ENCODE measurements around the gene ATP1A3.

DNA sequence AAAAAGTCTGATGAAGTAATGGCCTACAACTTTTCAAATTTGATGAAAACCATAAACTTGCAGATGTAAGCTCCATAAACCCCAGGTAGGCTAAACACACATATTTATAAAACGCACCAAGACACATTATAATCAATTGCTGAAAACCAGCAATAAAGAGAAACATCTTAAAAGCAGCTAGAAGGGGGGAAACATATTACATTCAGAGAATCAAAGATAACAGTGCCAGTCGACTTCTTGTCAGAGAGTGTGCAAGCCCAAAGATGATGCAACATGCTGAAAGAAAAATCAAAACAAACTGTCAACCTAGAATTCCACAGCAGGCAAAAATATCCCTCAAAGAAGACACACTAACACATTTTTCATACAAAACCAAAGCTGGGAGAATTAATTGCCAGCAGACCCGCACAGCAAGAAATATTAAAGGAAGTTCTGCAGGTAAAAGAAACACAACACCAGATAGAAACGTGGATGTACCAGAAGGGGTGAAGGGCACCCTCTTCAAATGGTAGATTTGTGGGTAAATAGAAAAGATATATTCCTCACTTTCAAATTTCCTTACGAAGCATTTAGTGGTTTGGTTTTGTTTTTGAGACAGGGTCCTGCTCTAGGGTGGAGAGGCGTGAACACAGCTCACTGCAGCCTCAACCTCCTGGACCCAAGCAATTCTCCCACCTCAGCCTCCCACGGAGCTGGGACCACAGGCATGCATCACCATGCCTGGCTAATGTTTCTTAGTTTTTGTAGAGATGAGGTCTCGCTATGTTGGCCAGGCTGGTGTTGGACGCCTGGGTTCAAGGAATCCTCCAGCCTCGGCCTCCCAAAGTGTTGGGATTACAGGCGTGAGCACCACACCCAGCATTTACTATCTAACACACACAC lies 16.5 kb upstream of the ATP1A3 start:
- TF ChIP-seq, protein P1, sequence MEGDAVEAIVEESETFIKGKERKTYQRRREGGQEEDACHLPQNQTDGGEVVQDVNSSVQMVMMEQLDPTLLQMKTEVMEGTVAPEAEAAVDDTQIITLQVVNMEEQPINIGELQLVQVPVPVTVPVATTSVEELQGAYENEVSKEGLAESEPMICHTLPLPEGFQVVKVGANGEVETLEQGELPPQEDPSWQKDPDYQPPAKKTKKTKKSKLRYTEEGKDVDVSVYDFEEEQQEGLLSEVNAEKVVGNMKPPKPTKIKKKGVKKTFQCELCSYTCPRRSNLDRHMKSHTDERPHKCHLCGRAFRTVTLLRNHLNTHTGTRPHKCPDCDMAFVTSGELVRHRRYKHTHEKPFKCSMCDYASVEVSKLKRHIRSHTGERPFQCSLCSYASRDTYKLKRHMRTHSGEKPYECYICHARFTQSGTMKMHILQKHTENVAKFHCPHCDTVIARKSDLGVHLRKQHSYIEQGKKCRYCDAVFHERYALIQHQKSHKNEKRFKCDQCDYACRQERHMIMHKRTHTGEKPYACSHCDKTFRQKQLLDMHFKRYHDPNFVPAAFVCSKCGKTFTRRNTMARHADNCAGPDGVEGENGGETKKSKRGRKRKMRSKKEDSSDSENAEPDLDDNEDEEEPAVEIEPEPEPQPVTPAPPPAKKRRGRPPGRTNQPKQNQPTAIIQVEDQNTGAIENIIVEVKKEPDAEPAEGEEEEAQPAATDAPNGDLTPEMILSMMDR (IDR thresholded peaks at IDR 0.05) = no peak
- no peak for TF ChIP-seq POLR2A (IDR thresholded peaks at IDR 0.05)

Measured in lower leg skin (tissue), 3 donors.